ENCODE data around the gene COL6A1. TPM values are rescaled to one million over a fixed set of nuclear protein-coding genes. Genes with fewer than 3 reads are reported as not detected.

Gene COL6A1
- total RNA-seq, 1 experiment from 2014 or later, result 87.5 TPM

DNA sequence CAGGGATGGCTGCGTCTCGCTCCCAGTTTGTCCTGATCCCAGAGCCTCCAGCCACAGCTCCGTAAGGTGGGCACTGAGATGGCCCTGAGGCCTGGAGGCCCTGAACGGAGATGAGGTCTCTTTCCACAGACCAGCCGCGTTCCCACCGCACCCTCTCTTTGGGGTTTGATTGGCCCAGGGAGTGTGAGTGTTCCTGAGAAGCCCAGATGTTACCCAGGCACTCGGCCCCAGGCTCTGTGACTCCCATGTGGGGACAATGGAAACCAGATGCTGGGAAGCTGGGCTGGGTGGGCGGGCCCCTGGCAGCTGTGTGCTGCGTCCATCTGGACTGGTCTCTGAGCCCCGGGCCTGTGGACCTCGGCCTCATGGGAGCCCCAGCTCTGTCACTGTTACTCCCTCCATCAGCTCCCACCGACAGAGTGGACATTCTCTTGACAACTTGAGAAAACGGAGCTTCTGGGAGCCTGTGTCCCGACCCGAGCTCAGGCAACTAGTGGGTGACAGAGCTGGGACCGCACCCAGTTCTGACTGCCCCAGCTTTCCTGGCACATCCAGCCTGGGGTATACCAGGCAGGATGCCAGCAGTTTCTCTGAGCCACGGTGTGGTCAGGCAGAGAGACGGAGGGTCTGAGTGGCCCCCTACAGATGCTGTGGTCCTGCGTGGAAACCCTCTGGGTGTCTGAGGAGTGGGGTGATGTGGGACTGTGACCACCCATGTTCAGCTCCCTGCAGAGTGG is 9.8 kb upstream of the COL6A1 start:
- Histone ChIP-seq H4K20me1 (ENCODE audit: insufficient read depth) (no peaks in the 10 kb centered on the region), H3K27ac (ENCODE audit: low read depth, low read length) (no peak overlapping the region; the same call in 1 of the 2 replicates), H3K4me2 (ENCODE audit: low read length) (no peak overlapping the region), H3K79me2 (ENCODE audit: insufficient read depth, low read length) (no peaks in the 10 kb centered on the region), H3K9ac (ENCODE audit: low read length) (no peak overlapping the region), H3K27me3 (ENCODE audit: insufficient read depth, low read length) (no peaks in the 10 kb centered on the region), H3K9me2 (ENCODE audit: insufficient read depth) (no peaks in the 10 kb centered on the region), H3K36me3 (ENCODE audit: control insufficient read depth in 1 of 2, insufficient read depth in 2 of 2, low read length in 2 of 2) (no peaks in the 10 kb centered on the region), H3K9me3 (ENCODE audit: control insufficient read depth in 1 of 2, insufficient read depth in 1 of 2, low read depth in 1 of 2, low read length in 2 of 2) (no peaks in the 10 kb centered on the region), H2AFZ (ENCODE audit: low read depth, low read length, poor library complexity, severe bottlenecking) (no peak overlapping the region), H3K4me1 (ENCODE audit: control insufficient read depth in 1 of 2, insufficient read depth in 2 of 2, low read length in 2 of 2) (peaks cover 23 to 31% of the 10 kb centered on the region in 2 experiments), H3K4me3 (replicated peaks in 1 of 2; ENCODE audit: low read depth in 1 of 2, low read length in 2 of 2) (no peak overlapping the region)
- ChIA-PET CTCF (interaction anchor here (1.0 to 1.6 kb wide), 2 partner anchors 171 to 668 kb away, joined by 3 to 5 read pairs; no protein-coding TSS in a partner anchor), RAD21 (ENCODE audit: low non-redundant PET in 1 of 2, low total read pairs in 2 of 2, uncharacterized antibody in 2 of 2, unreplicated experiment in 2 of 2) (interaction anchor here (0.6 to 0.8 kb wide), 2 partner anchors 172 to 416 kb away, joined by 3 to 5 read pairs; no protein-coding TSS in a partner anchor), POLR2A (no interaction called here)
- DNase-seq (ENCODE audit: low read depth, low spot score) (no peak), ATAC-seq (no peak)
- TF ChIP-seq, protein P1, sequence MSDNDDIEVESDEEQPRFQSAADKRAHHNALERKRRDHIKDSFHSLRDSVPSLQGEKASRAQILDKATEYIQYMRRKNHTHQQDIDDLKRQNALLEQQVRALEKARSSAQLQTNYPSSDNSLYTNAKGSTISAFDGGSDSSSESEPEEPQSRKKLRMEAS (IDR thresholded peaks at IDR 0.05), result no peak
- no peak for TF ChIP-seq ZBTB33 (IDR thresholded peaks at IDR 0.05; ENCODE audit: extremely low read depth, insufficient replicate concordance, low read length)
- TF ChIP-seq JUND (IDR thresholded peaks at IDR 0.05), result no peak
- TF ChIP-seq CEBPB (IDR thresholded peaks at IDR 0.05; ENCODE audit: low read depth), result no peak
- no peak for TF ChIP-seq EZH2 (IDR thresholded peaks at IDR 0.05)
- TF ChIP-seq TCF7L2 (IDR thresholded peaks at IDR 0.05; ENCODE audit: borderline replicate concordance, extremely low read depth, insufficient read depth, insufficient read length), result no peak
- no peak for TF ChIP-seq ELF1 (IDR thresholded peaks at IDR 0.05; ENCODE audit: borderline replicate concordance, low read depth)
- TF ChIP-seq YY1 (IDR thresholded peaks at IDR 0.05; ENCODE audit: extremely low read depth, insufficient replicate concordance, low read depth, low read length), result no peak
- TF ChIP-seq SRF (IDR thresholded peaks at IDR 0.05; ENCODE audit: low read depth), result no peak
- TF ChIP-seq SIN3A (IDR thresholded peaks at IDR 0.05; ENCODE audit: low read depth), result no peak
- intact Hi-C loops (cut with micrococcal nuclease), result loop anchor here (5.0 to 10.0 kb wide), 4 partner anchors 131 to 353 kb away; partner anchors contain the start of genes C21orf58 and PCNT
- no TSS peak for BruUV-seq (replicated peaks)
